GM10266 (cell line): ENCODE measurements around the gene MYT1.

Experiments used
- DNase-seq: peaks from one replicate; pipeline ENCODE4 v3.0.0; 2012; ENCODE audit errors: extremely low spot score
- TF ChIP-seq, protein P1 (sequence below): IDR thresholded peaks from 2 replicates; pipeline ENCODE4 v1.5.1; 2012; ENCODE audit warnings: mild to moderate bottlenecking, low read depth; ENCODE audit not compliant: control insufficient read depth, insufficient read depth; ENCODE audit errors: missing control alignments

MYT1 gene

DNA sequence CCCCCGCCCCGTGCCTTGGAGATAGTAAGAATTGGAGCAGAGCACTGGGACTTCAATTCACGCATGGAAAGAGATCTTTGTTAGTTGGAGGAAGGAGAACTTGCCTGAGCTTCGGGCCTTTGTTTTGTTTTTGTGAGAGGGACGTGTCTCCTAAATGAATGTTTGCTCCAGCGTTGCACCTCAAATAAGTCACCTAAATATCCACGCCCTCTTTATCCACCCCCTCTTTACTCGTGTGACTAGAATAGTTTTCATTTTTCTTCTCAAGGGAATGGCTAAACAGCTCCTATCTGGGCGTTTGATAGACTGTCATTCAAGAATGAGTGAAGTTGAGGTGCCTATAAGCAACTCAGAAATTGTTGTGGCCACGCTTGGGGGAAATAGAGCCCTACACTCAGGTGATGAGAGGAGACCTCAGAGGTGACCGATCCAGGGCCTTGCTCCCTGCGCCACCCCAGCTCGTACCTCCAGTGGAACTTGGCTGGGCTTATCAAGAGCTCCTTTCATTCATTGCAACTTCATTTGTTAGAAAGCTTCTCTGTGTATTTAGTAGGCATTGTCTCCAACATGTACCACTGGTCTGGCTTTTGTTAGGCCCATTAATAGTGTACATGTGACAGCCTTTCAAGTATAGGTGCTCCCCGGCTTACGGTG is 92.2 kb downstream of the MYT1 start:
- DNase-seq = no peak
- TF ChIP-seq, protein P1, sequence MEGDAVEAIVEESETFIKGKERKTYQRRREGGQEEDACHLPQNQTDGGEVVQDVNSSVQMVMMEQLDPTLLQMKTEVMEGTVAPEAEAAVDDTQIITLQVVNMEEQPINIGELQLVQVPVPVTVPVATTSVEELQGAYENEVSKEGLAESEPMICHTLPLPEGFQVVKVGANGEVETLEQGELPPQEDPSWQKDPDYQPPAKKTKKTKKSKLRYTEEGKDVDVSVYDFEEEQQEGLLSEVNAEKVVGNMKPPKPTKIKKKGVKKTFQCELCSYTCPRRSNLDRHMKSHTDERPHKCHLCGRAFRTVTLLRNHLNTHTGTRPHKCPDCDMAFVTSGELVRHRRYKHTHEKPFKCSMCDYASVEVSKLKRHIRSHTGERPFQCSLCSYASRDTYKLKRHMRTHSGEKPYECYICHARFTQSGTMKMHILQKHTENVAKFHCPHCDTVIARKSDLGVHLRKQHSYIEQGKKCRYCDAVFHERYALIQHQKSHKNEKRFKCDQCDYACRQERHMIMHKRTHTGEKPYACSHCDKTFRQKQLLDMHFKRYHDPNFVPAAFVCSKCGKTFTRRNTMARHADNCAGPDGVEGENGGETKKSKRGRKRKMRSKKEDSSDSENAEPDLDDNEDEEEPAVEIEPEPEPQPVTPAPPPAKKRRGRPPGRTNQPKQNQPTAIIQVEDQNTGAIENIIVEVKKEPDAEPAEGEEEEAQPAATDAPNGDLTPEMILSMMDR = no peak

DNA sequence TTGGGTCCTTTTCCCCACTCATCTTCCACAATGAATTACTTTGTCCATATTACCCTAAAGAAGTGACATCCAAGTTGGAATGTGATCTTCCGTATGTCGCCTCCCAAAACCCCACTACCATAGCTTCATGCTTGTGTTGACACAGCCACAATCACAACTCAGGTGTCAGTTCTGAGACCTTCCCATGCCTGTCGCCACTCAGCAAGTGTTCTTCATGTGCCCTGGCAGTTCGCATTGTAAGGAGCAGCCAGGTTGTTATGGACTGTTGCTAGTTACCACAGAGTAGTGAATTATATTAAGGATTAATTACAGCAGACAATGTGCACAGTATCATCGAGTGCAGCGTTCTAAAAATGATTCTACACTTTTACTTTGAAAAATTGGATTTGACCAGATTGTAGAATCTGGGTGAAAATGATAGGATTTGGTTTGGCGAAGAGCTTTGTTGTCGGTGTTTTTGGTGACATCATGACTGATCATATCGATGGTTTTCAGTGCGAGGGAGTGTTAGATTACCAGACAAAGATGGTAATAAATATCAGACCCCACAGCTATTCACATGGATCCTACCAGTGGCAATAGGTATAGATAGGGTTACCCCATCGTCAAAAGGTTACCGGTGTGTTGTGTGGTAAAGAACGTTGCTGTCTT is 93.0 kb downstream of the MYT1 start:
- TF ChIP-seq, protein P1 = no peak
- no peak for DNase-seq

- DNase-seq = no peak
- TF ChIP-seq, protein P1 = no peak
Observed at GRCh38 chr20:64258071-64258823, 94.0 kb downstream of the MYT1 start.

DNA sequence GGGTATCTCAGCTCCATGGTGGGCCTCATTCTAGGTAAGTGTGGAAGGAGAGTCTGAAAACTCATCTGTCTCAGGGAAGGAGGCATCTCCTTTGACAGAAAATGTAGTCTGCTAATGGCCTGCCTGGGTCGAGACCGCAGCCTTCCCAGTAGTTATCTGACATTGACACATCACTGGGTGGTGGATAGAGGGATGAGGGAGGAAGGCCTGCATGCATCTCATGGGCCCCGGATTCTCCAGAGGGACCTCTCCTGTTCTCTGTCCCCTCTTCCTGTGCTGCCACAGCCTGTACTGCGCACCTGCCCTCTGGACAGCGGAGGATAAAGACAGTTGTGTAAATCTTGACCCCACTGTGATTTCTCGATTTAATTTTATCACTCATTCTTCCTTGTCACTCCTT is 96.0 kb downstream of the MYT1 start:
- TF ChIP-seq, protein P1 = no peak
- no peak for DNase-seq

DNA sequence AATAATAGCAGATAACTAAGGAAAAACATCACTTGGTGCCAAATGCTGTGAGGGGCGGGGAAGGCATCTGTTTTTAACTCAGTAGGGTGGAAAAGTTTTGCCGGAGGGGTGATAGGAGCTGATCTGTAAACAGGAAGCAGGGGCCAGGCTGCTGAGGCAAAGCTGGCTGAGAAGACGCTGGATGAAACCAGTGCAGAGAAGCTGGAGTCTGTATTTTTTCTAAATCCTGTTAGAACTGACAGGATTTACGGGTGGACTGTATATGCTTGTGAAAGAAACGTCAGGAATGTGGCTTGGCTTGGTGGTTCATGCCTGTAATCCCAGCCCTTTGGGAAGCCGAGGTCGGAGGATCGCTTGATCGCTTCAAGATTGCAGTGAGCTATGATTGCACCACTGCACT is 96.9 kb downstream of the MYT1 start:
- DNase-seq = no peak
- TF ChIP-seq, protein P1 = no peak

- TF ChIP-seq, protein P1 = no peak
- no peak for DNase-seq
Observed at GRCh38 chr20:64264091-64264490, 99.8 kb downstream of the MYT1 start.

DNA sequence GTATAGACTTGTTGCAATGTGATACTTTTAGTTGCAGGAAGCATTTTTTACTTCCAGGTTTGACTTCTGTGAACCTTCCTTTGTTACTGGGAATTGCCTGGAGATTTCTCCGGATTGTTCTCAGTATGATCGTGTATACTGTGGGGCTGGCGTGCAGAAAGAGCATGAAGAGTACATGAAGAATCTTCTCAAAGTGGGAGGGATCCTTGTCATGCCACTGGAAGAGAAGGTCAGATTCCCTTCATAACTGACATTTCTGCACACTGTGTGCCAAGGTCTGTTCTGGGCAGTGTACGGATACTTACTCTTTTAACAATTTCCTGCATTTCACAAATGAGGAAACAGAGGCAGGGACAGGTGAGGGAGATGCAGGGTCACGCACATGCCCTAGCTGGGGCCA is 100.9 kb downstream of the MYT1 start:
- TF ChIP-seq, protein P1 = no peak
- DNase-seq = no peak
